K562 (cell line): ENCODE results near the gene ATAD3B. TPM values are rescaled to one million over a fixed set of nuclear protein-coding genes. Genes with fewer than 3 reads are reported as not detected.

Experiments used
- ARID1B ChIP-seq: fragments of 450-650 bp; IDR thresholded peaks from 2 replicates; pipeline ENCODE4 v1.6.1; 2016; ENCODE audit warnings: antibody characterized with exemption, mild to moderate bottlenecking, inconsistent platforms
- ARNT ChIP-seq, 2 experiments: fragments of 450-650 bp; IDR thresholded peaks; 2 replicates each; pipeline ENCODE4 v1.6.1; 2016; ENCODE audit warnings: mild to moderate bottlenecking in 1 of 2
- E2F8 ChIP-seq: fragments of 450-650 bp; IDR thresholded peaks from 2 replicates; pipeline ENCODE4 v1.7.1; 2018; ENCODE audit warnings: mild to moderate bottlenecking, low read depth; ENCODE audit not compliant: partially characterized antibody
- ELK3 ChIP-seq: fragments of 450-650 bp; formaldehyde crosslinking; IDR thresholded peaks from 2 replicates; pipeline ENCODE4 v1.4.0; 2020; ENCODE audit warnings: mild to moderate bottlenecking
- MGA ChIP-seq: fragments of 450-650 bp; IDR thresholded peaks from 2 replicates; pipeline ENCODE4 v1.6.1; 2016; ENCODE audit warnings: mild to moderate bottlenecking, moderate library complexity
- ZBTB2 ChIP-seq: fragments of 450-650 bp; IDR thresholded peaks from 2 replicates; pipeline ENCODE4 v1.6.1; 2016; ENCODE audit warnings: antibody characterized with exemption
- ZBTB33 ChIP-seq: sonication (generic); formaldehyde crosslinking; IDR thresholded peaks from 2 replicates; pipeline ENCODE4 v1.8.1; 2023; ENCODE audit warnings: mild to moderate bottlenecking, missing genetic modification reagents
- polyA plus RNA-seq, 8 experiments: library from polyadenylated mRNA; depleted of rRNA in 4 of 8; stranded (reverse) in 5 of 8; unstranded in 3 of 8; fragments of >200 nt; fragmentation: Nextera tagmentation in 2 of 8; fragmentation: Illumina TruSeq in 1 of 8; extraction: Ambion mirVana in 2 of 8; extraction: Trizol in 1 of 8; gene quantifications; 2 replicates each; pipeline versions ENCODE4 v1.2.1 to v1.2.3, GENCODE V29; 2011 to 2014; ENCODE audit warnings: inconsistent platforms in 1 of 8, missing spikeins in 1 of 8
- total RNA-seq, 7 experiments: library from RNA; depleted of rRNA in 6 of 7; stranded (reverse); fragments of >200 nt in 6 of 7; fragmentation: Illumina TruSeq in 2 of 7; extraction: Trizol in 2 of 7; gene quantifications; 2 replicates each; pipeline versions ENCODE4 v1.2.1 to v1.2.3, GENCODE V29; 2011 to 2021; ENCODE audit warnings: low replicate concordance in 1 of 7

Gene ATAD3B
- total and polyA plus RNA-seq, 9 of the 15 experiments (the other 6 are each of a cell fraction or from before 2014, with no cell fraction given), result 0.07 to 113 (median 27.7) TPM

GRCh38 chr1:1510912-1511532 is 39.5 kb downstream of the ATAD3B start (continued):
- TF ChIP-seq ELK3 (CRISPR knock-in tag) (no peak), ARID1B (peak; percentile 17; the same call in 1 of the 2 replicates), ZBTB2 (peak; percentile 11; the same call in 1 of the 2 replicates), E2F8 (peak; percentile 88), ZBTB33 (peak; percentile 94), ARNT (IDR thresholded peaks at IDR 0.05) (0 out of 4 replicates have a peak, but pooled peaks of 1 of the 2 experiments have one; percentile 60), MGA (peak; percentile 51)
